ENCODE measurements around the gene KBTBD2.
"Not testable (repeated sequence)": the region's sequence is repeated elsewhere in the genome, so short reads cannot be mapped to it uniquely, and the experiment has no call there.

The KBTBD2 gene

GRCh38 chr7:32850654-32851053 lies 40.9 kb downstream of the KBTBD2 start:
- DNase-seq: not testable (repeated sequence)

GRCh38 chr7:32848655-32849054 lies 42.9 kb downstream of the KBTBD2 start:
- DNase-seq: not testable (repeated sequence)

- DNase-seq: peak; percentile 67
These were observed 44.8 kb downstream of the KBTBD2 start for GRCh38 chr7:32846630-32847225.

GRCh38 chr7:32844748-32845147 lies 46.8 kb downstream of the KBTBD2 start:
- not testable (repeated sequence) for DNase-seq

GRCh38 chr7:32843763-32844162 lies 47.8 kb downstream of the KBTBD2 start:
- DNase-seq: peak; percentile 17

- not testable (repeated sequence) for DNase-seq
These were observed 51.7 kb downstream of the KBTBD2 start for GRCh38 chr7:32839846-32840245.

- not testable (repeated sequence) for DNase-seq
These were observed 62.4 kb downstream of the KBTBD2 start for GRCh38 chr7:32828996-32829752.

All from fibroblast of skin of scalp (primary cell).